GM21390 (cell line): Measurements from ENCODE around the gene TNK2.
"Not testable (repeated sequence)": the region's sequence is repeated elsewhere in the genome, so short reads cannot be mapped to it uniquely, and the experiment has no call there.

Source experiments
- ATAC-seq: cut with Tn5 transposase; IDR thresholded peaks from one replicate; pipeline ENCODE4 v1.9.1; 2021; ENCODE audit not compliant: unreplicated experiment

The TNK2 gene

DNA sequence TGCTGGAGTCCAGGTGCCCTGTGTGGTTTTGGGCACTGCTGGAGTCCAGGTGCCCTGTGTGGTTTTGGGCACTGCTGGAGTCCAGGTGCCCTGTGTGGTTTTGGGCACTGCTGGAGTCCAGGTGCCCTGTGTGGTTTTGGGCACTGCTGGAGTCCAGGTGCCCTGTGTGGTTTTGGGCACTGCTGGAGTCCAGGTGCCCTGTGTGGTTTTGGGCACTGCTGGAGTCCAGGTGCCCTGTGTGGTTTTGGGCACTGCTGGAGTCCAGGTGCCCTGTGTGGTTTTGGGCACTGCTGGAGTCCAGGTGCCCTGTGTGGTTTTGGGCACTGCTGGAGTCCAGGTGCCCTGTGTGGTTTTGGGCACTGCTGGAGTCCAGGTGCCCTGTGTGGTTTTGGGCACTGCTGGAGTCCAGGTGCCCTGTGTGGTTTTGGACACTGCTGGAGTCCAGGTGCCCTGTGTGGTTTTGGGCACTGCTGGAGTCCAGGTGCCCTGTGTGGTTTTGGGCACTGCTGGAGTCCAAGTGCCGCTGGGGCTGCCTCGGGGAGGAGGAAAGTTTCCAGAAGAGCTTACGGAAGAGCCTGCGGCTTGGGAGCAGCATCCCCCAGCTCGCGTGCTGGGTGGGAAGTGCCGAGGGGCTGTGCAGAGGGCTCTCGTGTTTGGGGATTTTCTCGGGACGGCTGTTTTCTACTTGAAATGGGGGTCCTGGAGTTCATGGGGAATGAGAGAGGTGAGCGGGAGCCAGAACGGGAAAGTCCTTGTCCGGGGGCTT, 83.7 kb downstream of the TNK2 start:
- ATAC-seq = not testable (repeated sequence)

DNA sequence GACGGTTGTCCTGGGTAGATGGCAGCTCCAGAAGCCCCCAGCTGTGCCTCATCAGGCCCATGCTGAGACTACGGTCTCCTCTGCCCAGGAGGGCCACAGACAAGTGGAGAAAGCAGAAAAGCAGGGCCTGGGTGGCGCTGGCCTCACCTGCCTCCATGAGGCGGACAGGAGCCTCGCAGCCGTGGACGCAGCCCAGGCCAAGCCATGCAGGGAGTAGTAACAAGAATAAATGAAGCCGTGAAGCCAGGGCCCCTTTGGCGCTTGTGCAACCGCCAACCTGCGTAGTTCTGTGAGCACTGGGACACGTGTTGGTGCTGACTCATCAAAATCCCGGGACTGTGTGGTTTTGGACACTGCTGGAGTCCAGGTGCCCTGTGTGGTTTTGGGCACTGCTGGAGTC, 84.4 kb downstream of the TNK2 start:
- ATAC-seq = no peak

DNA sequence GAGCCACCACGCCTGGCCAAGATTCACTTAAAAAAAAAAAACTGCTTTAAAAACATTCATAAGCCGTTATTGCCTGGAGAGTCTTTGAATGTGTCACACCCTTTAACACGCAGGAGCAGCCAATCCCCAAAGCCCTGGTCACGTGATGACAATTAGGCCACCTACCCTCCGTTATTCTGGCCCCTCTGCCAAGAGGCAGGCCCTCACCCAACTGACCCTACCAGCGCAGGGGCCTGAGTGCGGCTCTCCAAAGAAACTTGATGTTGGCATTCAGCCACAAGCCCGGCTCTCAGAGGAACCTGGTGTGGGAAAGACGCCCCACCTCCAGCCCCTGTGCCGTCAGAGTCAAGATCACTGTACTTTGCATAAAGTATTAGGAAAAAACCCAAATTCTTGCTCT, 85.1 kb downstream of the TNK2 start:
- ATAC-seq = no peak

DNA sequence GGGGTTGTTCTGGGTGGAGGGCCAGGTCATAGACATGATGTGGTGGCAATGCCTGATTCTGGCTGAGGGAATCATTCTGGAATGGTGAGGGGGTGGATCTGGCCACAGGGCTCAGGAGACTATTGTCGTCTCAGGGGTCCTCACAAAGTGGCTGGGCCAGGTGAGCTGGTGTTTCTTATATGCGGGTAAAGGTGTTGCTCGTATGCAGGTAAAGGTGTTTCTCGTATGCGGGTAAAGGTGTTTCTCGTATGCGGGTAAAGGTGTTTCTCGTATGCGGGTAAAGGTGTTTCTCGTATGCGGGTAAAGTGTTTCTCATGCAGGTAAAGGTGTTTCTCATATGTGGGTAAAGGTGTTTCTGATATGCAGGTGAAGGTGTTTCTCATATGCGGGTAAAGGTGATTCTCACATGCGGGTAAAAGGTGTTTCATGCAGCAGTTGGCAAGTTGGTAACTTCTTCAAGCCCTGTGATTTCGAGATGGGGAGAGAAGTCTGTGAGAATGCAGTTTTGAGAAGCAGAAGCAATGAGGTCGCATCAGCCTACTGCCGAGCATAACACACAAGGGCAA, 86.1 kb downstream of the TNK2 start:
- no peak for ATAC-seq

DNA sequence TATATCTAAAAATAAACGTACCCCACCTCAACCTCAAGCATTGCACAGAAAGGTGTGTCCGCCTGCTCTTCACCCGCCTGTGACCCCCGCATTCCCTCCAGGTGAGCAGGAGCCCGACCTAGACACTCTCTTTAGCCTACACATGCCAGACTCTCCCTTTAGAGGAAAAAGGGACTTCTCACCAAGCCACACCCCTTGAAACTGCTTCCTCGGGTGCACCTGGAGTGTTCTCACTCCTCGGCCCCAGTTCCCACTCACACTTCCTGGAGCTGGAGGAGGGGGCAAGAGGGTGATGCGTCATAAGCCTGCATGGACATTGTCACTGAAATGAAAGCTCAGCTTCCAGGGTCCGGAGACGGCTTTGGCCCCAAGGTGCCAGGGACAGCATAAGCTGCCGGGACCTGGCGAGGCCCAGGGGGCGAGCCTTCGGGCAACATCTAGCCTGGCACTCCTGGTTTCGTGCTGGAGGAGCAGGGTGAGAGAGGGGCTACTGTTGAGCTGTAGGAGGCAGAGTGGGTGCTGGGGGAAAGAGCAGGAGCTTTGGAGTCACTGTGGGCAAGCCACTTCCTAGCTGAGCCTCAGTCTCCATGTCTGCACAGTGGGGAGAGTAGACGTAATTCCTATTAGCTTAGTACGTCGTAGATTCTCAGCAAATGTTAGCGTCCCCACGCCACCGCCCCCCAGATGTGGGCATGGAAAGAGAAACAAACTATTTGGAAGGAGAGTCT, 86.8 kb downstream of the TNK2 start:
- no peak for ATAC-seq

DNA sequence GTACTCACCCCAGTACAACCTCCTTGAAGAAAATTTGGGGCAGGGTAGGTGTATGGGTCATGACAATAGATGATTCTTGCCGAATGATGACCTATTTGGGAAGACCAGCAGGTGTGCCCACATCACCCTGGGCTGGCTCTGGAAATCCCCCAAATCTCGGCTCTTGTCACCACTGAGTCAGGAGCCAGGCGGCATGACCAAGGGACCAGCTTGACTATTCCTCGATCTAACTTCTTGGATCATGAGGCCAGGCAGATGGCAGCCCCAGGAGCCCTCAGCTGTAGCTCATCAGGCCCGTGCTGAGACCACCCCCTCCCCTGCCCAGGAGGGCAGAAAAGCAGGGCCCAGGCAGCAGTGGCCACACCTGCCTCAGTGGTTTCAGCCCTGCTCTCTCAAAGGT, 87.5 kb downstream of the TNK2 start:
- no peak for ATAC-seq

DNA sequence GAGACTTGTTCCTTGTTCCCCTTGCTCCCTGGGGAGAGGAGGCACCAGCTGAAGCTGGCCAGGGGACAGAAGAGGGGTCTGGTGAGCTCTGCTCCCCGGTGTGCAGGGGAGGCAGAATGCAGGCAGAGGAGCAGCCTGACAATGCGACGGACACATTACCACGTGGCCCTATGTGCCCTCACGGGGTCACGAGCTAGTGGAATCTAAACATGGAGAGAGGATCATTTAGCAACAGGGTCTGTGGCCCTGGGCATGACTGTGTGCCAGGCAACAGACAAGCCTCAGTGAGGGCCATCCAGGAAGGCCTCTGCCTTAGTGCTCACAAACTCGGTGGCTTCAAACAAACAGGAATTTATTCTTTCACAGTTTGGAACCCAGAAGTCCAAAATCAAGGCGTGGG, 88.2 kb downstream of the TNK2 start:
- ATAC-seq = no peak

DNA sequence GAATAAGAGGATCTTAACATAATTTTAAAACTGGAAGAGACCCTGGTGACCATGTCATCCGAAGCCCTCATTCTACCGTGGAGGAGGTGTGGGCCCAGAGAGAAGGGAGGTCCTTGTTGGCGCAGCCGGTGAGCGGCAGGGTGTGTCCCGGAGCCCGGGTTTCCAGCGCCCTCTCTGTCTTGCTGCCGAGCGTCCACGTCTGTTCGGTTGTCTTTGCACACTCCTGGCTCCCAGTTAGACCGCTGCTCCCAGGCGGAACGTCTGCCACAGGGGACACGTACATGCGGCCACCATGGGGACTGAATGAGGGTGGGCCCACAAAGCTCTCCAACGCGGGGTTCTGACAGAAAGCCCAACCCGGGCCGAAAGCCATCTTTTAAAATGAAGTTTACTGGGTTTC, 90.0 kb downstream of the TNK2 start:
- no peak for ATAC-seq

DNA sequence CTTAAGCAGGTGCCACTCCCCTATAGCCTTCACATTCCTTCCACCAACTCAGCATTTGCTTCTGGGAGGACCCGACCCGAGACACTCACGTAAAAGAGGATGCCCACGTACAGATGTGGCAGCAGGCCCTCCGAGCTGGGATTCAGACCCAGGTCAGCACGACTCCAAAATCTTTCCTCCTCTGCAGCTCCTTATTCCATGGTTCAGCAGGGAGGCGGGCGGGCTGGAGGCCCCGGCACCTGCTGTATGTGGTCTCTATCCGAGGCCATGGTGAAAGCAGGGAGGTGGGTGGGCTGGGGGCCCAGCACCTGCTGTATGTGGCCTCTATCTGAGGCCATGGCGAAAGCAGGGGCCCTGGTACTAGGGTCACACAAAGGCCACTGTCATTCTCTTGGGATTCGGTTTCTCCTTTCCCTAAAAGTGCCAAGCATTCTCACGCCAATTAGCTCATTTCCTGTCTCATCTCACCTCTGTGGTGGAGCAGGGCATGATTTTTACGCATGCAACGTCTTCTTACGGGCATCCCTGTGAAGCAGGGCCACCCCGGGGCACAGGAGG, 90.7 kb downstream of the TNK2 start:
- no peak for ATAC-seq

DNA sequence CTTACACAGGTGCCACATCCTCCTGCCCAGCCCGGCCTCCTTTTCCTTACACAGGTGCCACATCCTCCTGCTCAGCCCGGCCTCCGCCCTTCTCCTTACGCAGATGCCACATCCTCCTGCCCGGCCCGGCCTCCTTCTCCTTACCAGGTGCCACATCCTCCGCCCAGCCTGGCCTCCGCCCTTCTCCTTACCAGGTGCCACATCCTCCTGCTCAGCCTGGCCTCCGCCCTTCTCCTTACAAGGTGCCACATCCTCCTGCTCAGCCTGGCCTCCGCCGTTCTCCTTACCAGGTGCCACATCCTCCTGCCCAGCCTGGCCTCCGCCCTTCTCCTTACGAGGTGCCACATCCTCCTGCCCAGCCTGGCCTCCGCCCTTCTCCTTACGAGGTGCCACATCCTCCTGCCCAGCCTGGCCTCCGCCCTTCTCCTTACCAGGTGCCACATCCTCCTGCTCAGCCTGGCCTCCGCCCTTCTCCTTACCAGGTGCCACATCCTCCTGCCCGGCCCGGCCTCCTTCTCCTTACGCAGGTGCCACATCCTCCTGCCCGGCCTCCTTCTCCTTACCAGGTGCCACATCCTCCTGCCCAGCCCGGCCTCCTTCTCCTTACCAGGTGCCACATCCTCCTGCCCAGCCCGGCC, 92.0 kb downstream of the TNK2 start:
- ATAC-seq = not testable (repeated sequence)

DNA sequence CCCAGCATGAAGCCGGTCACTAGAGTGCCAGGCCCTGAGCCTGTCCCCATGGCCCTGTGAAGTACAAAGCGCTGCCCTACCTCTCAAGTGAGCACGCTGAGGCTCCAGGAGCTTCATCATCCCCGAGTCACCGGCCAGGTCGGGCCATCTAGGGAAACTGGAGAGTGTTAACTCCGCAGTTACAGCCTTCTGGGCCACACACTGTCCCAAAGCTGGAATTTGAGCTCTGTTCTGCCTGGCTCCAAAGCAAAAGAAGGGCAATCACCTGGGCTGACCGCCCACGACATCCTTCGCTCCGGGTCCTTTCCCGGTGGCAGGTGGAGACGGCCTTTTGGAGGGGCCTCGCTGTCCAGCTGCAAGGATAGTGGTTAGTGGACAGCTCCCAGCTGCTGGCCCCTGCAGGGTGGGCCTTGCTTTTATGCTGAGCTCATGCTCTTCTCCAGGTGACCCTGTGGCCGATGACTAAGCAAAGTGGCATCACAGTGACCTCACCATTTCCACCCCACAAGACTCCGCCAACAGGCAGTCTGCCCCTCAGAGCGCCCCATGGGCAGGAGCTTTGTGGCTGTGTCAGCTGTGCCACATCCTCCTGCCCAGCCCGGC, 93.1 kb downstream of the TNK2 start:
- ATAC-seq = no peak

DNA sequence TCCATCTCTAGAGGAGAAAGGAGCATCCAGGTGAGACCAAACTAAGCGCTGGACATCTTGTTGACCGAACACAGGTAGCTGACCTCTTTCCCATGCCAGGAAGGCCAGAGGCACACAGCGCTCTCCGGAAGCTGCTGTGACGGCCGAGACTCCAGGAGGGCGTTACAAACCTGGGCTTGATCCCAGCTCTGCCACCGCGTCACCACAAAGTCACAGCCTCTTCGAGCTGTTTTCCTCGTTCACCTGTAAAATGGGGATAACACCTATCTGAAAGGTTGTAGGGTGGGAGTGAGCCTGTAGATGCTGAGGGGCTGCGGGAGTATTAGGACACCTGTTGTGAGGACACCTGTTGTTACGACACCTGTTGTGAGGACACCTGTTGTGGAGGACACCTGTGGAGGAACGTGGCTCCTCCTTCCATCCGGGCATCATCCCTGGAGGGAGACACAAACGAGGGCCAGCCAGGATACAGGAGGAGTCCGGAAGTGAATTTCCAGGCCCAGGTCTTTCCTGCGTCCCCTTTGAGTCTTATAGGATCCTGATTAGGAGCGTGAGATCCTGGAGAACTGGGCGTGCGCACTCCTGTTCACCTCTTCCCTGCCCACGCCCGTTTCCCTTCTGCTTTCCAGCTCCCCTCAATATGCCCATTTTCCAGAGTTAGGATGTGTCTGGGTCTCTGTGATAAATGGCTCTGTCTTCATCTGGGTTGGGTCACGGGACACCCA, 94.3 kb downstream of the TNK2 start:
- no peak for ATAC-seq
